GM19035 (cell line): Measurements from ENCODE around the gene OR51A7.
"Not testable (repeated sequence)": the region's sequence is repeated elsewhere in the genome, so short reads cannot be mapped to it uniquely, and the experiment has no call there.

ENCODE experiments used
- ATAC-seq: cut with Tn5 transposase; IDR thresholded peaks from one replicate; pipeline ENCODE4 v1.9.1; 2021; ENCODE audit not compliant: unreplicated experiment

Gene OR51A7

DNA sequence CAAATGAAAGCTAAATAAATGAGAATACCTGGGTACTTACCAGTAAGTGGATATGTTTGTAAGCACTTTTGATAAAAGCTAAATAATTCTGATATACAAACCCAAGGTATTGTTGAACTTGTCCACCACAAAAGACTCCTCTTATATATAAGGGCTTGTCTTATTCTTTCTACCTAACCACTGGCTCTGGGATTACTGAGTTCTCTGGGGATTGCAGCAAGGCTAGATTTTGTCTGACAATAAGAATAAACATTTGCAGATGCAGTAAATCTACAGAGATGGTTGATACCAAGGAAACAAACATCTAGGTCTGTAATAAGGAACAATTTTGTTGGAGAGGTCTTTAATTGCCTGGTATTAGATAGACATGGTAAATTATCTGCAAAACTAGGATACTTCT is 43.9 kb downstream of the OR51A7 start, which contains the start of gene OR51A4:
OR51A4 (minus strand) TSS at position 101 of the 400 bp plus-strand sequence. CDS start 505 bp downstream, outside the sequence.
- no peak for ATAC-seq

DNA sequence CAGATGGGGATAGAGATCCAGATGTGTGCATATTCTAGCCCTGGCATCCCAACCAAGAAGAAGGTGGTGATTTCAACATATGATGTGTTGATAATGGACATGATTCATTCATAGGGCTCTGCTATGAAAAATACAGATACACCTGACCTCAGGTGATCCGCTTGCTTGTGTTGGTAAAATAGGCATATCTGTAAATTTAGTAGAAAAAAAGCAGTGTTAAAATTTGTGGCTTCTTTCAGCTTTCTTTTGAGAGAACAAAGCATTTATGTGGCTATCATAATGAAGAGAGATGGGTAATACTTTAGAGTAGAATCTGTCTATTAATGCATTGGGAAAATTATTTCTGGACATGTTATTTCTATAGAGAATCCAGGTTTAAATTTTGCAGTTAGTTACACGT is 52.0 kb downstream of the OR51A7 start, which contains the start of gene OR51A2:
OR51A2 (minus strand) TSS at position 101 of the 400 bp plus-strand sequence; CDS start at position 101, 0 bp downstream.
- not testable (repeated sequence) for ATAC-seq

DNA sequence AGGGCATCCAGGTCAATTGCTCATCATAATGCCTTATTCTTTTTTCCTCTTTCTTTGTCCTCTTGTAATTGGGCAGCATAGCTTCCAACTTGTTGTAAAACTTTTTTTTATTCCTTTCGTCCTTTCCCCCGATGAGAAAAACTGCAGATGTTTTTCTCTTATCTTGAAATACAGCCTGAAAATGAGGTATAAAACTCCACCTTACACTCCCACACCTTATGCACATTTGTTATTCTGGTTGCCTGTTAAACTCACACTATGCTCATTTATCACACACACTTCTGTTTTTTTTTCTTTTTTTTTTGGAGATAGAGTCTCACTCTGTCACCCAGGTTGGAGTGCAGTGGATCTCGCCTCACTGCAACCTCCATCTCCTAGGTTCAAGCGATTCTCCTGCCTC is 53.8 kb downstream of the OR51A7 start:
- ATAC-seq, result no peak
